Measurements from ENCODE around the gene KICS2.
A peak's percentile ranks its signal among the peaks of the same experiment; 100 is the strongest.

Gene KICS2

DNA sequence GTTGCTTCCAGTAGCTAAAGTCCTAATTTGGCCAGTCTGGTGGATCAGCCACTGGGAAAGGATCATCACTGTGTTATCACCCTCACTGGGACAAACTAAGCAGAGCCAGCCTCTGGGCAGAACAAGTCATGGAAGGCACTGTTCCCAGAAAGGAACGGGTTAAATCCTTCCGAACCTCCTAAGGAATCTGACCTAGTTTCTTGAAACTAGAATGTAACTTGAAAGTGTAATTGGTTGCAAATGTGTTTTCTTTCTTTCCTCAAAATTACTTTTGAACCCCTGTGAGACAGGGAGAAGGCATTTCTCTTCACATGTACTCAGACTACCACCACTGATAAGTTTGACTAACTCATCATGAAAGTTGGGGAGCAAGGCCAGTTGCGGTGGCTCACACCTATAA is 18.7 kb upstream of the KICS2 start:
- no peak overlapping the region for H2BK12ac ChIP-seq (ENCODE audit: low read length in 2 of 2)
- H3K14ac ChIP-seq (ENCODE audit: low read length in 2 of 2), result no peak overlapping the region
- WGBS, result 100% methylated on average over 1 of the region's 3 CpGs
- no peak overlapping the region for H2AFZ ChIP-seq (ENCODE audit: low read depth, low read length)
- no peak overlapping the region for H3K18ac ChIP-seq (ENCODE audit: low read depth in 1 of 2, low read length in 2 of 2)
- H4K8ac ChIP-seq (ENCODE audit: low read length), result no peak overlapping the region
- no peak overlapping the region for H2BK120ac ChIP-seq (ENCODE audit: low read depth, low read length)
- H3K36me3 ChIP-seq (ENCODE audit: control insufficient read depth in 1 of 2, insufficient read depth in 2 of 2, low read depth in 1 of 2, low read length in 2 of 2), result no peaks in the 10 kb centered on the region
- H2AK5ac ChIP-seq (ENCODE audit: low read length, severe bottlenecking), result no peak overlapping the region
- H3K4me1 ChIP-seq (ENCODE audit: control insufficient read depth, insufficient read depth, low read depth, low read length), result no peaks in the 10 kb centered on the region
- H2BK15ac ChIP-seq (ENCODE audit: low read depth, poor library complexity, severe bottlenecking), result no peak overlapping the region
- no peak overlapping the region for H2BK5ac ChIP-seq (ENCODE audit: low read depth, low read length, poor library complexity, severe bottlenecking)
- H3K27me3 ChIP-seq (ENCODE audit: control insufficient read depth in 1 of 2, insufficient read depth in 1 of 2, low read length in 2 of 2), result no peaks in the 10 kb centered on the region
- H3K4me2 ChIP-seq (ENCODE audit: low read length, poor library complexity, severe bottlenecking), result no peak overlapping the region
- H3K79me1 ChIP-seq (replicated peaks; ENCODE audit: low read length, poor library complexity, severe bottlenecking), result no peaks in the 10 kb centered on the region
- H3K23ac ChIP-seq (ENCODE audit: low read length in 2 of 2), result no peak overlapping the region
- H3K9me3 ChIP-seq (ENCODE audit: control insufficient read depth, low read length), result no peaks in the 10 kb centered on the region
- no peak for DNase-seq
- H3K4ac ChIP-seq (ENCODE audit: low read depth in 1 of 2, low read length in 2 of 2), result no peak overlapping the region
- no peak overlapping the region for H3K27ac ChIP-seq (ENCODE audit: low read length, poor library complexity, severe bottlenecking)
- H3K9ac ChIP-seq (ENCODE audit: low read length), result peak overlapping the region; percentile 7
- no peak overlapping the region for H3K4me3 ChIP-seq (ENCODE audit: insufficient read depth in 1 of 2, low read depth in 1 of 2, low read length in 2 of 2)
- no peak overlapping the region for H4K91ac ChIP-seq (ENCODE audit: low read length)

DNA sequence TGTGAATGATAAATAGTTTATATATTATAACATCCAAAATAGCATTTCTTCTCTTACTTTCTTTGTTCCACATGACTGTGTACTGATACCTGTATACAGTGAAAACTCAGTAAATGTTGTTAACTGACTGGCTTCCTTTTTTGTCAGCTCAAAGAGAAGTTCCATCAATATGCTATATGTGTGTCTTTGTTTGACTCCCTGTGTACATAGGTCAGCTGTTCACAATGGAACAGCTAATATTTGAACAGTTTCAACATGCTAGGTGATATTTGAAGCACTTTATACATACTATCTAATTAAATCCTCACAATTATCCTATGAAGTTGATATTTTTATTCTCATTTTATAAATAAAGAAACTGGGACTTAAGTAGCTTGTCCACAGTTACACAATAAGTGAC is 15.3 kb upstream of the KICS2 start:
- H3K14ac ChIP-seq (ENCODE audit: low read length in 2 of 2), result no peak overlapping the region
- no peak overlapping the region for H2AFZ ChIP-seq (ENCODE audit: low read depth, low read length)
- no peak overlapping the region for H4K8ac ChIP-seq (ENCODE audit: low read length)
- no peak for DNase-seq
- H3K4me3 ChIP-seq (ENCODE audit: insufficient read depth in 1 of 2, low read depth in 1 of 2, low read length in 2 of 2), result no peak overlapping the region
- H3K23ac ChIP-seq (ENCODE audit: low read length in 2 of 2), result no peak overlapping the region
- no peak overlapping the region for H2BK12ac ChIP-seq (ENCODE audit: low read length in 2 of 2)
- H2AK5ac ChIP-seq (ENCODE audit: low read length, severe bottlenecking), result no peak overlapping the region
- H2BK5ac ChIP-seq (ENCODE audit: low read depth, low read length, poor library complexity, severe bottlenecking), result no peak overlapping the region
- no peaks in the 10 kb centered on the region for H3K4me1 ChIP-seq (ENCODE audit: control insufficient read depth, insufficient read depth, low read depth, low read length)
- H3K18ac ChIP-seq (ENCODE audit: low read depth in 1 of 2, low read length in 2 of 2), result no peak overlapping the region
- no peak overlapping the region for H3K4me2 ChIP-seq (ENCODE audit: low read length, poor library complexity, severe bottlenecking)
- H4K91ac ChIP-seq (ENCODE audit: low read length), result no peak overlapping the region
- H3K4ac ChIP-seq (ENCODE audit: low read depth in 1 of 2, low read length in 2 of 2), result no peak overlapping the region
- no peaks in the 10 kb centered on the region for H3K36me3 ChIP-seq (ENCODE audit: control insufficient read depth in 1 of 2, insufficient read depth in 2 of 2, low read depth in 1 of 2, low read length in 2 of 2)
- no peaks in the 10 kb centered on the region for H3K27me3 ChIP-seq (ENCODE audit: control insufficient read depth in 1 of 2, insufficient read depth in 1 of 2, low read length in 2 of 2)
- H3K9me3 ChIP-seq (ENCODE audit: control insufficient read depth, low read length), result no peaks in the 10 kb centered on the region
- H2BK120ac ChIP-seq (ENCODE audit: low read depth, low read length), result no peak overlapping the region
- H3K27ac ChIP-seq (ENCODE audit: low read length, poor library complexity, severe bottlenecking), result no peak overlapping the region
- no peak overlapping the region for H2BK15ac ChIP-seq (ENCODE audit: low read depth, poor library complexity, severe bottlenecking)
- H3K79me1 ChIP-seq (replicated peaks; ENCODE audit: low read length, poor library complexity, severe bottlenecking), result no peaks in the 10 kb centered on the region
- H3K9ac ChIP-seq (ENCODE audit: low read length), result no peak overlapping the region

DNA sequence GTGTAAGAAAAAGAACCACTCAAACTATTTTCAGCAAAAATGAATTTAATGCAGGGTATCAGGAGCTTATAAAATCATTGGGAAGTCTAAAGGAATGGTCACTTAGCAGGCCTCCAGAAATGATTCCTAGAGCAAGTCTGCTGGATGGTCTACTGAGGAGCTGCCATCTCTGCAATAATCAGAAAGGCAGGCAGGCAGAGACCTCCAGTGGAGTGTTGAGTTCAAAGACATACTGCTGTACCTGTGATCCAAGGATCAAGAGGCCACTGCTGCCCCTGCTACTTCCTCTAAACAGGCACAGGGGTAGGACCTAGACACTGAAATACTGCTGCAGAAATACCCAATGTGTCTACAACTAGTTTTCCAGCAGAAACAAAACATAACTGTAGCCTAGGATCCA is 14.5 kb upstream of the KICS2 start:
- no peak overlapping the region for H3K23ac ChIP-seq (ENCODE audit: low read length in 2 of 2)
- H2BK12ac ChIP-seq (ENCODE audit: low read length in 2 of 2), result no peak overlapping the region
- no peak overlapping the region for H2BK120ac ChIP-seq (ENCODE audit: low read depth, low read length)
- H3K4me2 ChIP-seq (ENCODE audit: low read length, poor library complexity, severe bottlenecking), result no peak overlapping the region
- peak overlapping the region; percentile 19 for H4K8ac ChIP-seq (ENCODE audit: low read length)
- DNase-seq, result no peak
- no peaks in the 10 kb centered on the region for H3K27me3 ChIP-seq (ENCODE audit: control insufficient read depth in 1 of 2, insufficient read depth in 1 of 2, low read length in 2 of 2)
- no peak overlapping the region for H2BK15ac ChIP-seq (ENCODE audit: low read depth, poor library complexity, severe bottlenecking)
- no peaks in the 10 kb centered on the region for H3K36me3 ChIP-seq (ENCODE audit: control insufficient read depth in 1 of 2, insufficient read depth in 2 of 2, low read depth in 1 of 2, low read length in 2 of 2)
- no peaks in the 10 kb centered on the region for H3K9me3 ChIP-seq (ENCODE audit: control insufficient read depth, low read length)
- H3K4me3 ChIP-seq (ENCODE audit: insufficient read depth in 1 of 2, low read depth in 1 of 2, low read length in 2 of 2), result no peak overlapping the region
- H2AFZ ChIP-seq (ENCODE audit: low read depth, low read length), result no peak overlapping the region
- no peak overlapping the region for H3K27ac ChIP-seq (ENCODE audit: low read length, poor library complexity, severe bottlenecking)
- H3K4ac ChIP-seq (ENCODE audit: low read depth in 1 of 2, low read length in 2 of 2), result no peak overlapping the region
- H3K14ac ChIP-seq (ENCODE audit: low read length in 2 of 2), result no peak overlapping the region
- H2AK5ac ChIP-seq (ENCODE audit: low read length, severe bottlenecking), result no peak overlapping the region
- H2BK5ac ChIP-seq (ENCODE audit: low read depth, low read length, poor library complexity, severe bottlenecking), result no peak overlapping the region
- H3K18ac ChIP-seq (ENCODE audit: low read depth in 1 of 2, low read length in 2 of 2), result no peak overlapping the region
- H3K4me1 ChIP-seq (ENCODE audit: control insufficient read depth, insufficient read depth, low read depth, low read length), result no peaks in the 10 kb centered on the region
- no peak overlapping the region for H3K9ac ChIP-seq (ENCODE audit: low read length)
- no peaks in the 10 kb centered on the region for H3K79me1 ChIP-seq (replicated peaks; ENCODE audit: low read length, poor library complexity, severe bottlenecking)
- H4K91ac ChIP-seq (ENCODE audit: low read length), result no peak overlapping the region

DNA sequence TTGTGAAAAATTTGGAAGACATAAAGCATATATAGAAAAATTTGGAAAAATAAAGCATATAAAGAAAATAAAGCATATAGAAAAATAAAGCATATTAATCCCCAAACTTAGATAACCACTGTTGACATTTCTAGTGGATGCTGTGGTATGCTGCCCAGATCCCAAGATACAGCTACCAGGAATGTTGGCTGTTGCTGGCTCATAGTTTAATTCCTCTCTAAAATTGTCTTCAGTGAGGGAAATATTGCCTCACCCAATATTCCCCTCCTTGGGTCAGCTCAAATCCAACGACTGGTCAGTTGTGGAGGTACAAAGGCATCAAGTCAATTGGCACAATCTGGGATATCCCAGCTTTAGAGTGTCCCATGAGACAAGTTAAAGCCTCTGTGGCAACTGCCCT is 10.1 kb upstream of the KICS2 start:
- H2AK5ac ChIP-seq (ENCODE audit: low read length, severe bottlenecking), result no peak overlapping the region
- 67% methylated on average over 1 of the region's 1 CpG for WGBS

More for the DNA sequence above, 10.1 kb upstream of the KICS2 start:
- no peak overlapping the region for H4K8ac ChIP-seq (ENCODE audit: low read length)
- H3K14ac ChIP-seq (ENCODE audit: low read length in 2 of 2), result no peak overlapping the region
- no peak overlapping the region for H3K4ac ChIP-seq (ENCODE audit: low read depth in 1 of 2, low read length in 2 of 2)
- no peaks in the 10 kb centered on the region for H3K36me3 ChIP-seq (ENCODE audit: control insufficient read depth in 1 of 2, insufficient read depth in 2 of 2, low read depth in 1 of 2, low read length in 2 of 2)
- H2BK120ac ChIP-seq (ENCODE audit: low read depth, low read length), result no peak overlapping the region
- H2AFZ ChIP-seq (ENCODE audit: low read depth, low read length), result no peak overlapping the region
- no peak overlapping the region for H3K18ac ChIP-seq (ENCODE audit: low read depth in 1 of 2, low read length in 2 of 2)
- no peaks in the 10 kb centered on the region for H3K4me1 ChIP-seq (ENCODE audit: control insufficient read depth, insufficient read depth, low read depth, low read length)
- no peaks in the 10 kb centered on the region for H3K79me1 ChIP-seq (replicated peaks; ENCODE audit: low read length, poor library complexity, severe bottlenecking)
- H3K4me3 ChIP-seq (ENCODE audit: insufficient read depth in 1 of 2, low read depth in 1 of 2, low read length in 2 of 2), result no peak overlapping the region
- no peak overlapping the region for H2BK15ac ChIP-seq (ENCODE audit: low read depth, poor library complexity, severe bottlenecking)
- no peaks in the 10 kb centered on the region for H3K9me3 ChIP-seq (ENCODE audit: control insufficient read depth, low read length)
- H2BK5ac ChIP-seq (ENCODE audit: low read depth, low read length, poor library complexity, severe bottlenecking), result no peak overlapping the region
- H3K27ac ChIP-seq (ENCODE audit: low read length, poor library complexity, severe bottlenecking), result no peak overlapping the region
- no peak for DNase-seq
- H4K91ac ChIP-seq (ENCODE audit: low read length), result no peak overlapping the region
- H2BK12ac ChIP-seq (ENCODE audit: low read length in 2 of 2), result no peak overlapping the region
- no peak overlapping the region for H3K23ac ChIP-seq (ENCODE audit: low read length in 2 of 2)
- H3K4me2 ChIP-seq (ENCODE audit: low read length, poor library complexity, severe bottlenecking), result no peak overlapping the region
- no peaks in the 10 kb centered on the region for H3K27me3 ChIP-seq (ENCODE audit: control insufficient read depth in 1 of 2, insufficient read depth in 1 of 2, low read length in 2 of 2)
- H3K9ac ChIP-seq (ENCODE audit: low read length), result no peak overlapping the region

Measured in mesenchymal stem cell (in vitro differentiated cells and primary cell).